ENCODE data around the gene ANKRD11.
"Not testable (repeated sequence)": the region's sequence is repeated elsewhere in the genome, so short reads cannot be mapped to it uniquely, and the experiment has no call there.

The ANKRD11 gene

DNA sequence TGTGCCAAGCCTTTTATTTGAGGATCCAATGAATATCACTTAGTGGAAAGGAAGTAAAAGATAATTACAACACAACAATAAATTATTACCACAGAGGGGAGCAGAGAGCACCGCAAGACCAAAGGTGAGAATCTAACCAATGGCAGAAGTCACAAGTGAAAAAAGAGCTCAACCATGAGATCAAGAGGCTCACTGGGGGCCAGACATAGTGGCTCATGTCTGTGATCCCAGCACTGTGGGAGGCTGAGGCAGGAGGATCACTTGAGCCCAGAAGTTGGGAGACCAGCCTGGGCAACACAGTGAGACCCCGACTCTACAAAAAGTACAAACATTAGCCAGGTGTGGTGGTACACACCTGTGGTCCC is 17.7 kb downstream of the ANKRD11 start:
- no peaks in the 10 kb centered on the region for H3K27me3 ChIP-seq (ENCODE audit: insufficient read depth, poor library complexity, severe bottlenecking)
- ATAC-seq (ENCODE audit: low read depth) (no peak), DNase-seq (ENCODE audit: low spot score) (no peak)
- peak overlapping the region; percentile 88 for H3K27ac ChIP-seq (ENCODE audit: poor library complexity, severe bottlenecking)
- no peaks in the 10 kb centered on the region for H3K9me3 ChIP-seq (ENCODE audit: severe bottlenecking)
- H3K36me3 ChIP-seq (ENCODE audit: low read depth) = peaks cover 45% of the 10 kb centered on the region
- TF ChIP-seq, protein P1, sequence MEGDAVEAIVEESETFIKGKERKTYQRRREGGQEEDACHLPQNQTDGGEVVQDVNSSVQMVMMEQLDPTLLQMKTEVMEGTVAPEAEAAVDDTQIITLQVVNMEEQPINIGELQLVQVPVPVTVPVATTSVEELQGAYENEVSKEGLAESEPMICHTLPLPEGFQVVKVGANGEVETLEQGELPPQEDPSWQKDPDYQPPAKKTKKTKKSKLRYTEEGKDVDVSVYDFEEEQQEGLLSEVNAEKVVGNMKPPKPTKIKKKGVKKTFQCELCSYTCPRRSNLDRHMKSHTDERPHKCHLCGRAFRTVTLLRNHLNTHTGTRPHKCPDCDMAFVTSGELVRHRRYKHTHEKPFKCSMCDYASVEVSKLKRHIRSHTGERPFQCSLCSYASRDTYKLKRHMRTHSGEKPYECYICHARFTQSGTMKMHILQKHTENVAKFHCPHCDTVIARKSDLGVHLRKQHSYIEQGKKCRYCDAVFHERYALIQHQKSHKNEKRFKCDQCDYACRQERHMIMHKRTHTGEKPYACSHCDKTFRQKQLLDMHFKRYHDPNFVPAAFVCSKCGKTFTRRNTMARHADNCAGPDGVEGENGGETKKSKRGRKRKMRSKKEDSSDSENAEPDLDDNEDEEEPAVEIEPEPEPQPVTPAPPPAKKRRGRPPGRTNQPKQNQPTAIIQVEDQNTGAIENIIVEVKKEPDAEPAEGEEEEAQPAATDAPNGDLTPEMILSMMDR (IDR thresholded peaks at IDR 0.05; ENCODE audit: poor library complexity, severe bottlenecking) = no peak
- H3K4me3 ChIP-seq (ENCODE audit: severe bottlenecking) = no peak overlapping the region
- H3K4me1 ChIP-seq (ENCODE audit: insufficient read depth, poor library complexity, severe bottlenecking) = peaks cover 68% of the 10 kb centered on the region

DNA sequence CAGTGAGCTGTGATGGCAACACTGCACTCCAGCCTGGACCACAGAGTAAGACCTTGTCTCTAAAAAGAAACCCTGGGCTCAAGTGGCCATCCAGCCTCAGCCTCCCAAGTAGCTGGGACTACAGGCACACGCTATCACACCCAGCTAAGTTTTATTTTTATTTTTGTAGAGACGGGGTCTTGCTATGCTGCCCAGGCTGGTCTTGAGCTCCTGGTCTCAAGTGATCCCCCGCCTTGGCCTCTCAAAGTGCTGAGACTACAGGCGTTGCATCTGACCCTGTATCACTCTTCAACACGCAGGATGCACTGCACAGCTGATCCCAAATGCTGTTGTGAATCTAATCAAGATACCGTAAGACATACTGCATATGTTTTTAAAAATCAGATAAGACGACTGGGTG is 23.0 kb downstream of the ANKRD11 start:
- H3K36me3 ChIP-seq (ENCODE audit: low read depth) = peaks cover 46% of the 10 kb centered on the region

DNA sequence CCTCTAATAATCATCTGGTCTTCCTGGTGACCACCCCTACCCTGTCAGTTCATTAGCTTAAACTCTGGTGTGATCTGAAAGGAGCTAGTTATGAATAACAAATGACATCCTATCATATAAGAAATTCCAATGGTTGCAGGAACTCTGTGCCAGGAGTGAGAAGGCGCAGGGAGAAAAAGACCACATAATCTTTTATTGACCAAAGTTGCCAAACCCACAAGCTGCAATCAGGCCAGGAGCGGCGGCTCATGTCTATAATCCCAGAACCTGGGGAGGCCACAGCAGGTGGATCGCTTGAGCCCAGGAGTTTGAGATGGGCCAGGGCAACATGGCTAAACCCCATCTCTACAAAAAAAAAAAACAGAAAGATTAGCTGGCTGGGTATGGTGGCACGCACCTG is 23.4 kb downstream of the ANKRD11 start:
- no peak for DNase-seq (ENCODE audit: low spot score)
- Histone ChIP-seq H3K9me3 (ENCODE audit: severe bottlenecking) (no peaks in the 10 kb centered on the region), H3K4me1 (ENCODE audit: insufficient read depth, poor library complexity, severe bottlenecking) (peaks cover 14% of the 10 kb centered on the region), H3K27me3 (ENCODE audit: insufficient read depth, poor library complexity, severe bottlenecking) (no peaks in the 10 kb centered on the region), H3K27ac (ENCODE audit: poor library complexity, severe bottlenecking) (no peak overlapping the region), H3K4me3 (ENCODE audit: severe bottlenecking) (no peak overlapping the region), H3K36me3 (ENCODE audit: low read depth) (peaks cover 46% of the 10 kb centered on the region)
- ATAC-seq (ENCODE audit: low read depth) = no peak
- TF ChIP-seq, protein P1 (IDR thresholded peaks at IDR 0.05; ENCODE audit: poor library complexity, severe bottlenecking) = no peak

More for the DNA sequence above, 23.0 kb downstream of the ANKRD11 start:
- no peaks in the 10 kb centered on the region for H3K27me3 ChIP-seq (ENCODE audit: insufficient read depth, poor library complexity, severe bottlenecking)
- H3K27ac ChIP-seq (ENCODE audit: poor library complexity, severe bottlenecking) = no peak overlapping the region
- no peaks in the 10 kb centered on the region for H3K9me3 ChIP-seq (ENCODE audit: severe bottlenecking)
- DNase-seq (ENCODE audit: low spot score) (no peak), ATAC-seq (ENCODE audit: low read depth) (no peak)
- no peak overlapping the region for H3K4me3 ChIP-seq (ENCODE audit: severe bottlenecking)
- peaks cover 18% of the 10 kb centered on the region for H3K4me1 ChIP-seq (ENCODE audit: insufficient read depth, poor library complexity, severe bottlenecking)
- TF ChIP-seq, protein P1 (IDR thresholded peaks at IDR 0.05; ENCODE audit: poor library complexity, severe bottlenecking) = no peak

DNA sequence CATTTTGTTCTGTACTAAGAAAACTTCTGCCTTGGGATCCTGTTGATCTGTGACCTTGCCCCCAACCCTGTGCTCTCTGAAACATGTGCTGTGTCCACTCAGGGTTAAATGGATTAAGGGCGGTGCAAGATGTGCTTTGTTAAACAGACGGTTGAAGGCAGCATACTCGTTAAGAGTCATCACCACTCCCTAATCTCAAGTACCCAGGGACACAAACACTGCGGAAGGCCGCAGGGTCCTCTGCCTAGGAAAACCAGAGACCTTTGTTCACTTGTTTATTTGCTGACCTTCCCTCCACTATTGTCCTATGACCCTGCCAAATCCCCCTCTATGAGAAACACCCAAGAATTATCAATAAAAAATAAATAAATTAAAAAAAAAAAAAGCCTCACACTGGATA is 27.0 kb downstream of the ANKRD11 start:
- H3K27me3 ChIP-seq (ENCODE audit: insufficient read depth, poor library complexity, severe bottlenecking); H3K4me3 ChIP-seq (ENCODE audit: severe bottlenecking); DNase-seq (ENCODE audit: low spot score); H3K27ac ChIP-seq (ENCODE audit: poor library complexity, severe bottlenecking); H3K9me3 ChIP-seq (ENCODE audit: severe bottlenecking); ATAC-seq (ENCODE audit: low read depth): not testable (repeated sequence)
- Histone ChIP-seq H3K36me3 (ENCODE audit: low read depth) (peaks cover 20% of the 10 kb centered on the region), H3K4me1 (ENCODE audit: insufficient read depth, poor library complexity, severe bottlenecking) (peaks cover 20% of the 10 kb centered on the region)

DNA sequence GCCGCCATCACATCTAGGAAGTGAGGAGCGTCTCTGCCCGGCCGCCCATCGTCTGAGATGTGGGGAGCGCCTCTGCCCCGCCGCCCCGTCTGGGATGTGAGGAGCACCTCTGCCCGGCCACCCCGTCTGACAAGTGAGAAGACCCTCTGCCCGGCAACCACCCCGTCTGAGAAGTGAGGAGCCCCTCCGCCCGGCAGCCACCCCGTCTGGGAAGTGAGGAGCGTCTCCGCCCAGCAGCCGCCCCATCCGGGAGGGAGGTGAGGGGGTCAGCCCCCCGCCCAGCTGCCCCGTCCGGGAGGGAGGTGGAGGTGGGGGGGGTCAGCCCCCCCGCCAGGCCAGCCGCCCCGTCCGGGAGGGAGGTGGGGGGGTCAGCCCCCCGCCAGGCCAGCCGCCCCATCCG is 27.7 kb downstream of the ANKRD11 start:
- H3K27ac ChIP-seq (ENCODE audit: poor library complexity, severe bottlenecking); H3K4me3 ChIP-seq (ENCODE audit: severe bottlenecking); DNase-seq (ENCODE audit: low spot score); H3K27me3 ChIP-seq (ENCODE audit: insufficient read depth, poor library complexity, severe bottlenecking); H3K9me3 ChIP-seq (ENCODE audit: severe bottlenecking); ATAC-seq (ENCODE audit: low read depth): not testable (repeated sequence)
- Histone ChIP-seq H3K36me3 (ENCODE audit: low read depth) (peaks cover 17% of the 10 kb centered on the region), H3K4me1 (ENCODE audit: insufficient read depth, poor library complexity, severe bottlenecking) (peaks cover 27% of the 10 kb centered on the region)

DNA sequence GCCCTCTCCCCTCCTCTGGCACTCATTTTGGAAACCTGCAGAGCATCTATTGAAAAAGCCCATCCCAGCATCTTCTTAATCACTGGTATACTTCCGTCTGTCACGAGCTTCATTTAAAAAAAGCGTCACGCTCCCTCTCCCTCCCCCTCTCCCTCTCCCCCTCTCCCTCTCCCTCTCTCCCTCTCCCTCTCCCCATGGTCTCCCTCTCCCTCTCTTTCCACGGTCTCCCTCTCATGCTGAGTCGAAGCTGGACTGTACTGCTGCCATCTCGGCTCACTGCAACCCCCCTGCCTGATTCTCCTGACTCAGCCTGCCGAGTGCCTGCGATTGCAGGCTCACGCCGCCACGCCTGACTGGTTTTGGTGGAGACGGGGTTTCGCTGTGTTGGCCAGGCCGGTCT is 28.5 kb downstream of the ANKRD11 start:
- peaks cover 16% of the 10 kb centered on the region for H3K36me3 ChIP-seq (ENCODE audit: low read depth)

More for the DNA sequence above, 28.5 kb downstream of the ANKRD11 start:
- not testable (repeated sequence) for ATAC-seq (ENCODE audit: low read depth); H3K27me3 ChIP-seq (ENCODE audit: insufficient read depth, poor library complexity, severe bottlenecking); H3K4me3 ChIP-seq (ENCODE audit: severe bottlenecking); DNase-seq (ENCODE audit: low spot score); H3K9me3 ChIP-seq (ENCODE audit: severe bottlenecking); H3K27ac ChIP-seq (ENCODE audit: poor library complexity, severe bottlenecking)
- H3K4me1 ChIP-seq (ENCODE audit: insufficient read depth, poor library complexity, severe bottlenecking) = peaks cover 29% of the 10 kb centered on the region
